ENCODE results near the gene SMYD5.

GRCh38 chr2:73238976-73239375, 24.9 kb downstream of the SMYD5 start:
- TF ChIP-seq POLR2AphosphoS5 (IDR thresholded peaks at IDR 0.05; ENCODE audit: borderline replicate concordance, low read depth, low read length) (0 out of 2 replicates have a peak, but pooled peaks have one; percentile 23), EZH2 (IDR thresholded peaks at IDR 0.05) (no peak)

Measured in SK-N-MC (cell line).